Lower lobe of right lung (tissue), 2 donors: ENCODE measurements around the gene WSCD2. TPM values are rescaled to one million over a fixed set of nuclear protein-coding genes. Genes with fewer than 3 reads are reported as not detected.

Source experiments
- ATAC-seq, 2 donors: fragments of 200-7000 bp; cut with Tn5 transposase; one replicate each; pipeline ENCODE4 v1.9.1; 2020 to 2022; ENCODE audit warnings: mild to moderate bottlenecking in 2 of 2, moderate library complexity in 2 of 2
- DNase-seq: peaks from one replicate; pipeline ENCODE4 v3.0.0-alpha.2; 2020
- H3K27ac ChIP-seq: fragments of 200-600 bp; one replicate; pipeline ENCODE4 v1.8.0; 2022
- H3K27me3 ChIP-seq: fragments of 200-600 bp; one replicate; pipeline ENCODE4 v1.8.0; 2022; ENCODE audit warnings: low read depth
- H3K36me3 ChIP-seq: fragments of 200-600 bp; one replicate; pipeline ENCODE4 v1.8.0; 2022; ENCODE audit warnings: mild to moderate bottlenecking
- H3K4me1 ChIP-seq: fragments of 200-600 bp; one replicate; pipeline ENCODE4 v1.8.0; 2022
- H3K4me3 ChIP-seq: fragments of 200-600 bp; one replicate; pipeline ENCODE4 v1.8.0; 2022; ENCODE audit warnings: mild to moderate bottlenecking
- H3K9me3 ChIP-seq: fragments of 200-600 bp; one replicate; pipeline ENCODE4 v1.8.0; 2022
- intact Hi-C: fragments of 100-400 bp; cut with DNase I; formaldehyde crosslinking; loops from one replicate; pipeline ENCODE4 v1.11.0; 2022
- total RNA-seq: library from RNA; stranded (reverse); fragmentation: NEBNext Ultra II Directional; extraction: Animal tissue kit (Norgen Biotek cat#: 25700); gene quantifications from one replicate; pipeline ENCODE4 v1.2.1, GENCODE V29; 2021
- TF ChIP-seq, protein P1 (sequence below): fragments of 200-600 bp; IDR thresholded peaks from one replicate; pipeline ENCODE4 v1.8.0; 2022; ENCODE audit warnings: antibody characterized with exemption, mild to moderate bottlenecking
- donor health status: DM: no; HTN: yes; CAD: no; lungs with severe emphysema.

The WSCD2 gene
- total RNA-seq, 1 donor from 2014 or later, result 0.89 TPM

DNA sequence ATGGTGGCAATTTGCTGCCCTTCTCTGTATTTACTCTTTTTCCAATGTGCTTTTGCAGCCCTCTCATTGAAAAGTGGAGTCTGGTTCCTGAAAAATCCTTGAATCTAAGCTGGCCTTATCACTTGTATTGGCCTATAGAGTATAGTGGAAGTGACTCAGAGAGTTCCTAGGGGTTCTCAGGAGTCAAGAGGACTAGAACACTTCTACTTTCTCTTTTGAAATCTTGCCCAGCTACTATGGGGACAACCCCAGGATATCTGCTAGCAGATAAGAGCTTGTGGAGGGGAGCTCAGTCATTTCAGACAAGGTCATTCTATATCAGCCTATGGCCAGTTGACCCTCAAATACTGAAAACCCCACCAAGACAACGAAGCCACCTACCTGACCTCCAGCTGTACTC, 26.7 kb upstream of the WSCD2 start:
- no peaks in the 10 kb centered on the region for H3K4me1 ChIP-seq
- H3K9me3 ChIP-seq, result no peaks in the 10 kb centered on the region
- DNase-seq (no peak), ATAC-seq (no peak)
- no peak overlapping the region for H3K4me3 ChIP-seq
- H3K27me3 ChIP-seq, result no peaks in the 10 kb centered on the region
- no peak overlapping the region for H3K27ac ChIP-seq
- no peaks in the 10 kb centered on the region for H3K36me3 ChIP-seq
- TF ChIP-seq, protein P1, sequence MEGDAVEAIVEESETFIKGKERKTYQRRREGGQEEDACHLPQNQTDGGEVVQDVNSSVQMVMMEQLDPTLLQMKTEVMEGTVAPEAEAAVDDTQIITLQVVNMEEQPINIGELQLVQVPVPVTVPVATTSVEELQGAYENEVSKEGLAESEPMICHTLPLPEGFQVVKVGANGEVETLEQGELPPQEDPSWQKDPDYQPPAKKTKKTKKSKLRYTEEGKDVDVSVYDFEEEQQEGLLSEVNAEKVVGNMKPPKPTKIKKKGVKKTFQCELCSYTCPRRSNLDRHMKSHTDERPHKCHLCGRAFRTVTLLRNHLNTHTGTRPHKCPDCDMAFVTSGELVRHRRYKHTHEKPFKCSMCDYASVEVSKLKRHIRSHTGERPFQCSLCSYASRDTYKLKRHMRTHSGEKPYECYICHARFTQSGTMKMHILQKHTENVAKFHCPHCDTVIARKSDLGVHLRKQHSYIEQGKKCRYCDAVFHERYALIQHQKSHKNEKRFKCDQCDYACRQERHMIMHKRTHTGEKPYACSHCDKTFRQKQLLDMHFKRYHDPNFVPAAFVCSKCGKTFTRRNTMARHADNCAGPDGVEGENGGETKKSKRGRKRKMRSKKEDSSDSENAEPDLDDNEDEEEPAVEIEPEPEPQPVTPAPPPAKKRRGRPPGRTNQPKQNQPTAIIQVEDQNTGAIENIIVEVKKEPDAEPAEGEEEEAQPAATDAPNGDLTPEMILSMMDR, result no peak
- intact Hi-C loops, result no loop called here

GRCh38 chr12:108103087-108103486, 26.0 kb upstream of the WSCD2 start:
- Histone ChIP-seq H3K9me3 (no peaks in the 10 kb centered on the region), H3K27me3 (no peaks in the 10 kb centered on the region), H3K4me3 (no peak overlapping the region), H3K4me1 (no peaks in the 10 kb centered on the region), H3K27ac (no peak overlapping the region), H3K36me3 (no peaks in the 10 kb centered on the region)
- ATAC-seq, result no peak
- no peak for DNase-seq
- intact Hi-C loops, result no loop called here
- TF ChIP-seq, protein P1, result no peak

- Histone ChIP-seq H3K9me3 (no peaks in the 10 kb centered on the region), H3K27me3 (no peaks in the 10 kb centered on the region), H3K4me1 (no peaks in the 10 kb centered on the region), H3K27ac (no peak overlapping the region), H3K36me3 (no peaks in the 10 kb centered on the region), H3K4me3 (no peak overlapping the region)
- TF ChIP-seq, protein P1, result no peak
- ATAC-seq (no peak), DNase-seq (no peak)
- intact Hi-C loops, result no loop called here
Measured at GRCh38 chr12:108103517-108103916, 25.6 kb upstream of the WSCD2 start.

GRCh38 chr12:108104657-108105056, 24.4 kb upstream of the WSCD2 start:
- no peaks in the 10 kb centered on the region for H3K4me1 ChIP-seq
- H3K27ac ChIP-seq, result no peak overlapping the region
- TF ChIP-seq, protein P1, result no peak
- H3K9me3 ChIP-seq, result no peaks in the 10 kb centered on the region
- no peaks in the 10 kb centered on the region for H3K27me3 ChIP-seq
- H3K36me3 ChIP-seq, result no peaks in the 10 kb centered on the region
- no peak for ATAC-seq
- no peak overlapping the region for H3K4me3 ChIP-seq
- no peak for DNase-seq
- intact Hi-C loops, result no loop called here

- TF ChIP-seq, protein P1, result no peak
- H3K36me3 ChIP-seq, result no peaks in the 10 kb centered on the region
- no peak for DNase-seq
- no peak overlapping the region for H3K4me3 ChIP-seq
- no peaks in the 10 kb centered on the region for H3K4me1 ChIP-seq
- ATAC-seq, result no peak
- H3K27ac ChIP-seq, result no peak overlapping the region
- H3K27me3 ChIP-seq, result no peaks in the 10 kb centered on the region
- H3K9me3 ChIP-seq, result no peaks in the 10 kb centered on the region
- intact Hi-C loops, result no loop called here
Measured at GRCh38 chr12:108106599-108106998, 22.5 kb upstream of the WSCD2 start.

DNA sequence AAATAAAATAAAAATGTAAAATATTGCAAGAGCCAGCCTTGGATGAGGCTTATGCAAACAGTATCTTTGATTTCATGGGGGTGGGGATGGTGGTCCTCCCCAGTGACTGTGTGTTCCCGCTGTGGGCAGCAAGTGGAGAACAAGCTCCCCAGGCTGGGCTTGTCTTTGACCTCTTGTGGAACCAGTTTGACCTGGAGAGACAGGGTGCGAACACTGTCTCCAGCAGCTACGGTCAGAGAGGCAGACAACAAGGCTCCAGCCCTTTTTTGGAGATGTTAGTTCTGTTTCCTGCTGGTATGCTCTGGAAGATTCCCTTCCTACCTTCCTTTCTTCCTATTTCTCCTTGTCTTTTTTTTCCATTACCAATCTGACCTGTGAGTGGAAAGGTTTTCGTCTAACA, 21.8 kb upstream of the WSCD2 start:
- Histone ChIP-seq H3K4me1 (no peaks in the 10 kb centered on the region), H3K27ac (no peak overlapping the region), H3K27me3 (no peaks in the 10 kb centered on the region), H3K9me3 (no peaks in the 10 kb centered on the region), H3K4me3 (no peak overlapping the region), H3K36me3 (no peaks in the 10 kb centered on the region)
- ATAC-seq (no peak), DNase-seq (no peak)
- TF ChIP-seq, protein P1, result no peak
- intact Hi-C loops, result no loop called here
